ENCODE measurements around the gene RGS6. TPM values are rescaled to one million over a fixed set of nuclear protein-coding genes. Genes with fewer than 3 reads are reported as not detected.

Gene RGS6
- total RNA-seq, 2 experiments from 2014 or later = not detected

DNA sequence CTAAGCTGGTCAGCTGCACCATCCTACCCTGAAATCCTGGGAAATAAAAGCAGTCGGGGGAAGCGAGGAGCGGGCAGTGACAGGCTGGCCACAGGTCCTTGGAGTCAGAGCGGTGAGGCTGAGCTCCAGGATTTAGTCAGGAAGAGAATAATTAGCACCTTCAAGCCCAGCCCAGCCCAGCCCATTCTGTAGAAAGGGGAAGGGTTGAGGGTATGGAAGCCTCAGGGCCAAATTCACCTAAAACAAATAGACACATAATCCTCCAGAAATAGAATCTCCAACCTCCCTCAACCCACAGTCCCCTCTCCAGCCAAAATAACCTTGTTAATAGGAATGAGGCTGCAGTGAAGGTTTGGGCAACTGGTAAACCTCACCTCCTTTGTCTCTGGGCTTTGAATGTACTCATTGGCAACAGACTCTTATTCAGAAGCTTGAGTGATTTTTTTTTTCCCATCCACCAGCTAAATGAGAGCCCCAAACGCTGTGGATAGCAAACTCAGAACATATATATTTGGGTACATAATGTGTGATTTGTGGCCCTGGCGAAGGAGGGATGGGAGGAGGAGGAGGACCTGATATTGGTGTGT lies 627.5 kb downstream of the RGS6 start:
- POLR2A ChIA-PET = no interaction called here
- H3K27me3 ChIP-seq (ENCODE audit: control insufficient read depth in 1 of 2, insufficient read depth in 2 of 2, low read length in 2 of 2) = peaks cover 0 to 10% of the 10 kb centered on the region in 2 experiments
- no peak for ATAC-seq (ENCODE audit: poor library complexity)
- Mint-ChIP-seq H3K36me3 (ENCODE audit: low read depth) (no peaks in the 10 kb centered on the region), H3K4me3 (no peak overlapping the region), H3K27ac (no peak overlapping the region), H3K9me3 (no peaks in the 10 kb centered on the region), H3K4me1 (ENCODE audit: low read depth) (no peaks in the 10 kb centered on the region), H3K27me3 (peaks cover 4% of the 10 kb centered on the region)
- no peaks in the 10 kb centered on the region for H3K4me1 ChIP-seq (ENCODE audit: insufficient read depth, low read length)
- CTCF ChIA-PET = no interaction called here
- intact Hi-C loops (cut with DNase I, micrococcal nuclease) = no loop called here
- H3K4me3 ChIP-seq (ENCODE audit: low read length) = no peak overlapping the region
- TF ChIP-seq, protein P1, sequence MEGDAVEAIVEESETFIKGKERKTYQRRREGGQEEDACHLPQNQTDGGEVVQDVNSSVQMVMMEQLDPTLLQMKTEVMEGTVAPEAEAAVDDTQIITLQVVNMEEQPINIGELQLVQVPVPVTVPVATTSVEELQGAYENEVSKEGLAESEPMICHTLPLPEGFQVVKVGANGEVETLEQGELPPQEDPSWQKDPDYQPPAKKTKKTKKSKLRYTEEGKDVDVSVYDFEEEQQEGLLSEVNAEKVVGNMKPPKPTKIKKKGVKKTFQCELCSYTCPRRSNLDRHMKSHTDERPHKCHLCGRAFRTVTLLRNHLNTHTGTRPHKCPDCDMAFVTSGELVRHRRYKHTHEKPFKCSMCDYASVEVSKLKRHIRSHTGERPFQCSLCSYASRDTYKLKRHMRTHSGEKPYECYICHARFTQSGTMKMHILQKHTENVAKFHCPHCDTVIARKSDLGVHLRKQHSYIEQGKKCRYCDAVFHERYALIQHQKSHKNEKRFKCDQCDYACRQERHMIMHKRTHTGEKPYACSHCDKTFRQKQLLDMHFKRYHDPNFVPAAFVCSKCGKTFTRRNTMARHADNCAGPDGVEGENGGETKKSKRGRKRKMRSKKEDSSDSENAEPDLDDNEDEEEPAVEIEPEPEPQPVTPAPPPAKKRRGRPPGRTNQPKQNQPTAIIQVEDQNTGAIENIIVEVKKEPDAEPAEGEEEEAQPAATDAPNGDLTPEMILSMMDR (IDR thresholded peaks at IDR 0.05) = no peak
- no peaks in the 10 kb centered on the region for H3K36me3 ChIP-seq (ENCODE audit: insufficient read depth, low read length)
- H3K27ac ChIP-seq (ENCODE audit: low read depth in 1 of 2, low read length in 2 of 2) = no peak overlapping the region
- peaks cover 0 to 7% of the 10 kb centered on the region in 2 experiments for H3K9me3 ChIP-seq (ENCODE audit: control insufficient read depth in 1 of 2, insufficient read depth in 1 of 2, low read length in 2 of 2)
- no peak for DNase-seq

DNA sequence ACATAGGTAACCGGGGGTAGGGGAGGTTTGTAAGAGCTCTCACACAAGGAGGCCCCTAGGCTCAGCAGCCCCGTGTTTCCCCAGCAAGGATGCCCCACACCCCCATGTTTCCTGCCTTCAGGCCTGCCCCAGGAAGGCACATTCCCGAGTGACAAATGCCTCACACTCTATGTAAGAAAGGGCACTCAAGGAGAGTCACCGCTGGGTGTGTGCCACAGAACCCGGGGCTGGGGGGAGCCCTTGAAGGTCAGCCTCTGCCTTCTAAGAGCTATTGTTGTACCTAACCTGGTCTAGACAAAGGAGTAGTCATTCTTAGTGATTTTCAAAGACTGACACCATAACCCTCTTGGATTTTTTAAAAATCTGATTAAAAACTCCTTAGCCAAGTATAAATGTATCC lies 628.1 kb downstream of the RGS6 start:
- TF ChIP-seq, protein P1 (IDR thresholded peaks at IDR 0.05) = no peak
- no peak overlapping the region for H3K4me3 Mint-ChIP-seq
- Histone ChIP-seq H3K4me3 (ENCODE audit: low read length) (no peak overlapping the region), H3K4me1 (ENCODE audit: insufficient read depth, low read length) (no peaks in the 10 kb centered on the region), H3K36me3 (ENCODE audit: insufficient read depth, low read length) (no peaks in the 10 kb centered on the region), H3K27me3 (ENCODE audit: control insufficient read depth in 1 of 2, insufficient read depth in 2 of 2, low read length in 2 of 2) (peaks cover 0 to 10% of the 10 kb centered on the region in 2 experiments), H3K27ac (ENCODE audit: low read depth in 1 of 2, low read length in 2 of 2) (no peak overlapping the region), H3K9me3 (ENCODE audit: control insufficient read depth in 1 of 2, insufficient read depth in 1 of 2, low read length in 2 of 2) (peaks cover 0 to 7% of the 10 kb centered on the region in 2 experiments)
- peaks cover 4% of the 10 kb centered on the region for H3K27me3 Mint-ChIP-seq
- ChIA-PET POLR2A (no interaction called here), CTCF (no interaction called here)
- H3K4me1 Mint-ChIP-seq (ENCODE audit: low read depth) = no peaks in the 10 kb centered on the region
- no peaks in the 10 kb centered on the region for H3K36me3 Mint-ChIP-seq (ENCODE audit: low read depth)
- DNase-seq = no peak
- ATAC-seq (ENCODE audit: poor library complexity) = no peak
- intact Hi-C loops (cut with DNase I, micrococcal nuclease) = no loop called here
- no peaks in the 10 kb centered on the region for H3K9me3 Mint-ChIP-seq
- H3K27ac Mint-ChIP-seq = no peak overlapping the region

DNA sequence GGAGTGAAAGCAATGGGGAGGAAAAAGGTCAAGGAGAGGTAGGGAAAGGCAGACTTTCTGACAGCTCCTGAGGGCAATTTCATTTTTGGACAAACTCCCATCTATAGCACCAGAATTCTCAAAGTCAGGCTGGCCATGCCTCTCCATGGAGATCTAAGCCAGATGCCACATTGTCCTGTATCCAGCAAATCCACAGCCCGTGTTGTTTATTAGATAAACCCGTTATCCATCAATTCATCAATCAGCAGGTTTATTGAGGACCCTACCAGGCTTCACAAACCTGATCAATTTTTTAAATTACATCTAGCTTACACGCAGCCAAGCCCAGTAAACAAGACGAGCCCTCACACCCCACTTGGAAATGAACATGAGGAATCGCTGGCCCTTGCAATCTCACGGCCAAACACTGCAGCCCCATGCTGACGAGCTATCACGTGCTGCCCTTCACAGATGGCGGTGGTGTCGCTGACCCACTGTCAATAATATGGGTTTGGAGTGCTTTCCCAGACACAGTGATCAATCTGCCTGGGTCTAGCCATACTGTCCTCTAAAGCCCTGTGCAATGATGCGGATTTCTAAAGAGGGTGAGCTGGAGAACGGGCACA lies 628.8 kb downstream of the RGS6 start:
- H3K27ac ChIP-seq (ENCODE audit: low read depth in 1 of 2, low read length in 2 of 2) = no peak overlapping the region
- Mint-ChIP-seq H3K4me1 (ENCODE audit: low read depth) (no peaks in the 10 kb centered on the region), H3K27me3 (peaks cover 4% of the 10 kb centered on the region), H3K36me3 (ENCODE audit: low read depth) (no peaks in the 10 kb centered on the region), H3K27ac (no peak overlapping the region), H3K9me3 (no peaks in the 10 kb centered on the region), H3K4me3 (no peak overlapping the region)
- POLR2A ChIA-PET = no interaction called here
- intact Hi-C loops (cut with DNase I, micrococcal nuclease) = no loop called here
- CTCF ChIA-PET = no interaction called here
- TF ChIP-seq, protein P1 (IDR thresholded peaks at IDR 0.05) = no peak
- no peaks in the 10 kb centered on the region for H3K36me3 ChIP-seq (ENCODE audit: insufficient read depth, low read length)
- peaks cover 0 to 10% of the 10 kb centered on the region in 2 experiments for H3K27me3 ChIP-seq (ENCODE audit: control insufficient read depth in 1 of 2, insufficient read depth in 2 of 2, low read length in 2 of 2)
- peaks cover 0 to 7% of the 10 kb centered on the region in 2 experiments for H3K9me3 ChIP-seq (ENCODE audit: control insufficient read depth in 1 of 2, insufficient read depth in 1 of 2, low read length in 2 of 2)
- ATAC-seq (ENCODE audit: poor library complexity) (no peak), DNase-seq (no peak)
- no peak overlapping the region for H3K4me3 ChIP-seq (ENCODE audit: low read length)
- no peaks in the 10 kb centered on the region for H3K4me1 ChIP-seq (ENCODE audit: insufficient read depth, low read length)

Data from CD4-positive, alpha-beta T cell (primary cell).